Measurements from ENCODE around the gene IL1A. TPM values are rescaled to one million over a fixed set of nuclear protein-coding genes. Genes with fewer than 3 reads are reported as not detected.
A peak's percentile ranks its signal among the peaks of the same experiment; 100 is the strongest.

IL1A gene
- total RNA-seq, 1 experiment from 2014 or later = 0.11 TPM

- no peaks in the 10 kb centered on the region for H3K36me3 ChIP-seq (ENCODE audit: low read depth, low read length)
- no peak overlapping the region for H3K4me3 ChIP-seq (ENCODE audit: low read length)
- ATAC-seq = no peak
- H3K4me2 ChIP-seq (ENCODE audit: low read length) = 0 out of 2 replicates have a peak overlapping the region, but pooled peaks have one; percentile 13
- CTCF ChIA-PET = no interaction called here
- H3K9ac ChIP-seq (ENCODE audit: low read length) = no peak overlapping the region
- no peaks in the 10 kb centered on the region for H3K9me2 ChIP-seq (replicated peaks; ENCODE audit: low read length)
- H3K9me3 ChIP-seq (ENCODE audit: low read length) = no peaks in the 10 kb centered on the region
- H3K79me2 ChIP-seq (ENCODE audit: low read length) = no peaks in the 10 kb centered on the region
- intact Hi-C loops (cut with micrococcal nuclease) = no loop called here
- BruUV-seq (replicated peaks) = no TSS peak
- no peak overlapping the region for H2AFZ ChIP-seq (ENCODE audit: low read length)
- TF ChIP-seq CTCF (conservative IDR thresholded peaks at IDR 0.05; ENCODE audit: low read depth, low read length) = no peak
- no peak for TF ChIP-seq EZH2phosphoT487 (IDR thresholded peaks at IDR 0.05; ENCODE audit: borderline replicate concordance, low read length)
- TF ChIP-seq EZH2 (IDR thresholded peaks at IDR 0.05; ENCODE audit: low read length, unreplicated experiment) = no peak
- no peak overlapping the region for H3K27ac ChIP-seq (ENCODE audit: low read length)
- H3K4me1 ChIP-seq (ENCODE audit: insufficient read depth, low read length) = peaks cover 28% of the 10 kb centered on the region
- POLR2A ChIA-PET (ENCODE audit: unreplicated experiment) = no interaction called here
- no peak for DNase-seq
- H3K27me3 ChIP-seq (ENCODE audit: low read length) = no peaks in the 10 kb centered on the region
- no peaks in the 10 kb centered on the region for H3F3A ChIP-seq (ENCODE audit: low read length, unreplicated experiment)
- no peaks in the 10 kb centered on the region for H4K20me1 ChIP-seq (ENCODE audit: low read length)
These were observed 3.6 kb upstream of the IL1A start for GRCh38 chr2:112787729-112788393.

GRCh38 chr2:112787294-112787693 is 3.0 kb upstream of the IL1A start:
- Histone ChIP-seq H3K4me2 (ENCODE audit: low read length) (peak overlapping the region; percentile 13; the same call in 1 of the 2 replicates), H3K9me2 (replicated peaks; ENCODE audit: low read length) (no peaks in the 10 kb centered on the region), H3K79me2 (ENCODE audit: low read length) (no peaks in the 10 kb centered on the region), H3F3A (ENCODE audit: low read length, unreplicated experiment) (no peaks in the 10 kb centered on the region), H4K20me1 (ENCODE audit: low read length) (no peaks in the 10 kb centered on the region), H3K36me3 (ENCODE audit: low read depth, low read length) (no peaks in the 10 kb centered on the region), H3K9me3 (ENCODE audit: low read length) (no peaks in the 10 kb centered on the region), H3K9ac (ENCODE audit: low read length) (no peak overlapping the region), H2AFZ (ENCODE audit: low read length) (no peak overlapping the region), H3K27ac (ENCODE audit: low read length) (no peak overlapping the region), H3K4me1 (ENCODE audit: insufficient read depth, low read length) (peaks cover 26% of the 10 kb centered on the region), H3K27me3 (ENCODE audit: low read length) (no peaks in the 10 kb centered on the region), H3K4me3 (ENCODE audit: low read length) (no peak overlapping the region)
- BruUV-seq (replicated peaks) = no TSS peak
- ATAC-seq (0 out of 2 replicates have a peak, but pooled peaks have one; percentile 16), DNase-seq (peak; percentile 53)
- CTCF ChIA-PET = no interaction called here
- POLR2A ChIA-PET (ENCODE audit: unreplicated experiment) = no interaction called here
- TF ChIP-seq EZH2 (IDR thresholded peaks at IDR 0.05; ENCODE audit: low read length, unreplicated experiment) = no peak
- TF ChIP-seq EZH2phosphoT487 (IDR thresholded peaks at IDR 0.05; ENCODE audit: borderline replicate concordance, low read length) = no peak
- no peak for TF ChIP-seq CTCF (conservative IDR thresholded peaks at IDR 0.05; ENCODE audit: low read depth, low read length)
- intact Hi-C loops (cut with micrococcal nuclease) = no loop called here

GRCh38 chr2:112783187-112783714 is 1.0 kb downstream of the IL1A start:
- Histone ChIP-seq H3K9me3 (ENCODE audit: low read length) (no peaks in the 10 kb centered on the region), H3K79me2 (ENCODE audit: low read length) (no peaks in the 10 kb centered on the region), H4K20me1 (ENCODE audit: low read length) (no peaks in the 10 kb centered on the region), H3K36me3 (ENCODE audit: low read depth, low read length) (no peaks in the 10 kb centered on the region), H3K27ac (ENCODE audit: low read length) (no peak overlapping the region), H3K4me2 (ENCODE audit: low read length) (peak overlapping the region; percentile 71), H3K4me3 (ENCODE audit: low read length) (no peak overlapping the region), H3K9ac (ENCODE audit: low read length) (no peak overlapping the region), H3K9me2 (replicated peaks; ENCODE audit: low read length) (no peaks in the 10 kb centered on the region), H3F3A (ENCODE audit: low read length, unreplicated experiment) (no peaks in the 10 kb centered on the region), H2AFZ (ENCODE audit: low read length) (no peak overlapping the region), H3K27me3 (ENCODE audit: low read length) (no peaks in the 10 kb centered on the region), H3K4me1 (ENCODE audit: insufficient read depth, low read length) (peaks cover 26% of the 10 kb centered on the region)
- CTCF ChIA-PET = no interaction called here
- no peak for TF ChIP-seq EZH2 (IDR thresholded peaks at IDR 0.05; ENCODE audit: low read length, unreplicated experiment)
- TF ChIP-seq EZH2phosphoT487 (IDR thresholded peaks at IDR 0.05; ENCODE audit: borderline replicate concordance, low read length) = no peak
- no peak for TF ChIP-seq CTCF (conservative IDR thresholded peaks at IDR 0.05; ENCODE audit: low read depth, low read length)
- POLR2A ChIA-PET (ENCODE audit: unreplicated experiment) = no interaction called here
- BruUV-seq (replicated peaks) = no TSS peak
- intact Hi-C loops (cut with micrococcal nuclease) = no loop called here
- DNase-seq (no peak), ATAC-seq (no peak)
